Endodermal cell (in vitro differentiated cells): ENCODE measurements around the gene TLE4. TPM values are rescaled to one million over a fixed set of nuclear protein-coding genes. Genes with fewer than 3 reads are reported as not detected.

Source experiments
- DNase-seq: peaks from one replicate; pipeline ENCODE4 v3.0.0-alpha.2; 2017
- H3K27ac ChIP-seq: 2 replicates; pipeline ENCODE4 v1.5.1; 2013; ENCODE audit warnings: mild to moderate bottlenecking, low read depth, low read length, moderate library complexity
- H3K27me3 ChIP-seq: 2 replicates; pipeline ENCODE4 v1.6.1; 2013; ENCODE audit warnings: mild to moderate bottlenecking, low read length, moderate library complexity; ENCODE audit not compliant: insufficient read depth, control insufficient read depth, poor library complexity, severe bottlenecking
- H3K36me3 ChIP-seq: 2 replicates; pipeline ENCODE4 v1.7.0; 2013; ENCODE audit warnings: mild to moderate bottlenecking, low read length, moderate library complexity; ENCODE audit not compliant: control insufficient read depth, insufficient read depth
- H3K4me1 ChIP-seq: one replicate; pipeline ENCODE4 v1.7.0; 2013; ENCODE audit warnings: low read length; ENCODE audit not compliant: control insufficient read depth, insufficient read depth
- H3K4me3 ChIP-seq: 2 replicates; pipeline ENCODE4 v1.5.1; 2013; ENCODE audit warnings: mild to moderate bottlenecking, low read length, moderate library complexity
- H3K9ac ChIP-seq: 2 replicates; pipeline ENCODE4 v1.6.1; 2013; ENCODE audit warnings: mild to moderate bottlenecking, low read length, moderate library complexity; ENCODE audit not compliant: poor library complexity, severe bottlenecking; ENCODE audit errors: extremely low read depth
- H3K9me3 ChIP-seq: 2 replicates; pipeline ENCODE4 v1.6.1; 2013; ENCODE audit warnings: mild to moderate bottlenecking, low read length, moderate library complexity; ENCODE audit not compliant: control insufficient read depth
- H3K27ac Mint-ChIP-seq: 2 replicates; pipeline ENCODE4 v1.8.0; 2020; ENCODE audit warnings: mixed read lengths
- H3K27me3 Mint-ChIP-seq: 2 replicates; pipeline ENCODE4 v1.8.0; 2021; ENCODE audit warnings: mild to moderate bottlenecking, mixed read lengths; ENCODE audit not compliant: insufficient read depth
- H3K36me3 Mint-ChIP-seq: 2 replicates; pipeline ENCODE4 v1.8.0; 2020; ENCODE audit warnings: low read depth, mixed read lengths
- H3K4me1 Mint-ChIP-seq: 2 replicates; pipeline ENCODE4 v1.8.0; 2020; ENCODE audit warnings: mixed read lengths
- H3K4me3 Mint-ChIP-seq: 2 replicates; pipeline ENCODE4 v1.8.0; 2020; ENCODE audit warnings: mild to moderate bottlenecking, moderate library complexity, mixed read lengths
- H3K9me3 Mint-ChIP-seq: 2 replicates; pipeline ENCODE4 v1.8.0; 2020; ENCODE audit warnings: mild to moderate bottlenecking, mixed read lengths
- CTCF ChIP-seq: fragments of 200-600 bp; sonication (generic); conservative IDR thresholded peaks from 2 replicates; pipeline ENCODE4 v1.5.0; 2021; ENCODE audit warnings: antibody characterized with exemption, mild to moderate bottlenecking
- WGBS, 2 experiments: methylation state at CpG; one replicate each; pipeline versions ENCODE4 v1.1.5 to v1.1.7; 2013; ENCODE audit warnings: missing lambda C conversion rate in 2 of 2, mixed read lengths in 1 of 2; ENCODE audit not compliant: insufficient coverage in 1 of 2, insufficient read length in 1 of 2; 5-methylcytosine and 5-hydroxymethylcytosine counted together
- total RNA-seq, 2 donors: library from RNA; stranded (reverse); fragmentation: NEBNext Ultra II Directional in 1 of 2; extraction: Animal tissue kit (Norgen Biotek cat#: 25700) in 1 of 2; gene quantifications; 2 replicates in 1 of 2; 3 replicates in 1 of 2; pipeline ENCODE4 v1.2.1, GENCODE V29; 2021

Gene TLE4
- total RNA-seq, 2 donors from 2014 or later = 16.7 to 25.5 TPM

- H3K9me3 Mint-ChIP-seq = no peaks in the 10 kb centered on the region
- TF ChIP-seq CTCF = no peak
- peaks cover 18% of the 10 kb centered on the region for H3K4me1 ChIP-seq
- 92 to 94% methylated on average over 2 to 4 of the region's 4 CpGs for WGBS, 2 experiments
- H3K36me3 ChIP-seq = no peaks in the 10 kb centered on the region
- H3K27me3 Mint-ChIP-seq = no peaks in the 10 kb centered on the region
- H3K4me3 Mint-ChIP-seq = no peak overlapping the region
- no peak overlapping the region for H3K9ac ChIP-seq
- no peaks in the 10 kb centered on the region for H3K27me3 ChIP-seq
- no peak for DNase-seq
- H3K36me3 Mint-ChIP-seq = no peaks in the 10 kb centered on the region
- no peak overlapping the region for H3K4me3 ChIP-seq
- H3K27ac Mint-ChIP-seq = no peak overlapping the region
- H3K27ac ChIP-seq = no peak overlapping the region
- peaks cover 73% of the 10 kb centered on the region for H3K4me1 Mint-ChIP-seq
- no peaks in the 10 kb centered on the region for H3K9me3 ChIP-seq
Measured at GRCh38 chr9:79668956-79669355, 97.2 kb downstream of the TLE4 start.

DNA sequence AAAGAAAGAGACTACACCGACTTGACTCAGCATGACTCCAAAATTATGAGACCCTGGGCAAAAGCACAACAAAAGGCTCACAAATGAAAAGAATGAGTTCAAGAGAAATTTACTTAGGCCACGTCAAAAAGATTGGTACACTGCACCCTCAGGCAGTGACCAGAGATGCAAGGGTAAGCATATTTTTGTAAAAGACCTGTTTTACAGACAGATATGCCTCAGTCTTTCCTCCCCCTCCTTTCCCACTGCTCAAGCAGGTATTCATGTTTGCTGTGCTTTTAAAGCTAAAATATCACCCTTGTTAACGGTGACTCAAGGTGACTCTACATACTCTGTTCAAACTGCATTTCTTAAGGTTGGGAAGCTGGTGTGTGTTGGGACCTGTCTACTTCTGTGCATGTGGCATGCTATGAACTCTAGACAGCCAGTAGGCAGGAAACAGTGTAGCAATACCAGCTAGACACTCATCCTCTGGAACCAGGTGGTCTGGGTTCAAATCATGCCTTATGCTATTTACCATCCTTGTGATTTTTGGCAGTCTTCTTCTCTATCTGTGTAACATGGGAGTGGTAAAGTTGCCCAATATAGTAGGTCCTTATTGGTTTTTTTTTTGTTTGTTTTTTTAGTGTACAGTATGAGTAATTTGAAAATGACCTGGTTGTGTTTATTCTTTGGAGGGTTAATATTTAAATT is 98.7 kb downstream of the TLE4 start:
- H3K9me3 ChIP-seq = no peaks in the 10 kb centered on the region
- DNase-seq = no peak
- no peak overlapping the region for H3K9ac ChIP-seq
- Mint-ChIP-seq H3K4me3 (no peak overlapping the region), H3K36me3 (no peaks in the 10 kb centered on the region), H3K27me3 (no peaks in the 10 kb centered on the region), H3K9me3 (no peaks in the 10 kb centered on the region), H3K27ac (no peak overlapping the region), H3K4me1 (peaks cover 71% of the 10 kb centered on the region)
- H3K27me3 ChIP-seq = no peaks in the 10 kb centered on the region
- no peaks in the 10 kb centered on the region for H3K36me3 ChIP-seq
- peaks cover 19% of the 10 kb centered on the region for H3K4me1 ChIP-seq
- TF ChIP-seq CTCF = no peak
- WGBS, 2 experiments = 75 to 88% methylated on average over 2 to 3 of the region's 3 CpGs
- no peak overlapping the region for H3K27ac ChIP-seq
- no peak overlapping the region for H3K4me3 ChIP-seq

- H3K27me3 Mint-ChIP-seq = no peaks in the 10 kb centered on the region
- Histone ChIP-seq H3K9me3 (no peaks in the 10 kb centered on the region), H3K4me1 (peaks cover 19% of the 10 kb centered on the region), H3K27me3 (no peaks in the 10 kb centered on the region), H3K4me3 (no peak overlapping the region), H3K9ac (no peak overlapping the region), H3K27ac (no peak overlapping the region), H3K36me3 (no peaks in the 10 kb centered on the region)
- WGBS, 2 experiments = 58% methylated on average over 2 of the region's 2 CpGs; no CpG with 5 or more reads in 1 of the 2 experiments
- no peak for TF ChIP-seq CTCF
- no peak overlapping the region for H3K27ac Mint-ChIP-seq
- peaks cover 70% of the 10 kb centered on the region for H3K4me1 Mint-ChIP-seq
- no peaks in the 10 kb centered on the region for H3K9me3 Mint-ChIP-seq
- H3K4me3 Mint-ChIP-seq = no peak overlapping the region
- no peak for DNase-seq
- no peaks in the 10 kb centered on the region for H3K36me3 Mint-ChIP-seq
Measured at GRCh38 chr9:79671558-79671957, 99.8 kb downstream of the TLE4 start.
